GM19463 (cell line): Measurements from ENCODE around the gene SYNGR4.

Experiments used
- ATAC-seq: cut with Tn5 transposase; IDR thresholded peaks from one replicate; pipeline ENCODE4 v1.9.1; 2021; ENCODE audit warnings: mild to moderate bottlenecking, moderate library complexity; ENCODE audit not compliant: unreplicated experiment

Gene SYNGR4

GRCh38 chr19:48424694-48425219, 60.6 kb downstream of the SYNGR4 start:
- no peak for ATAC-seq
